Thymus (tissue), 11 donors: Measurements from ENCODE around the gene SCOC. TPM values are rescaled to one million over a fixed set of nuclear protein-coding genes. Genes with fewer than 3 reads are reported as not detected.
A peak's percentile ranks its signal among the peaks of the same experiment; 100 is the strongest.

ENCODE experiments used
- DNase-seq, 9 donors: peaks; one replicate each; pipeline ENCODE4 v3.0.0-alpha.2; 2013; ENCODE audit warnings: low spot score in 9 of 9, low read depth in 6 of 9, missing footprints in 1 of 9
- H3K27ac ChIP-seq, 2 donors: one replicate each; pipeline ENCODE4 v1.5.1; 2013; ENCODE audit warnings: control low read depth in 1 of 2, low read depth in 1 of 2, low read length in 1 of 2, mild to moderate bottlenecking in 1 of 2, moderate library complexity in 1 of 2
- H3K27me3 ChIP-seq, 2 donors: one replicate each; pipeline ENCODE4 v1.5.1; 2013; ENCODE audit warnings: low read length in 1 of 2; ENCODE audit not compliant: control insufficient read depth in 2 of 2, insufficient read depth in 1 of 2
- H3K36me3 ChIP-seq, 2 donors: one replicate each; pipeline ENCODE4 v1.5.1; 2013; ENCODE audit warnings: low read length in 1 of 2, mild to moderate bottlenecking in 1 of 2, moderate library complexity in 1 of 2; ENCODE audit not compliant: control insufficient read depth in 2 of 2, insufficient read depth in 2 of 2
- H3K4me1 ChIP-seq, 2 donors: one replicate each; pipeline ENCODE4 v1.5.1; 2013; ENCODE audit warnings: low read length in 2 of 2; ENCODE audit not compliant: control insufficient read depth in 2 of 2, insufficient read depth in 2 of 2
- H3K4me3 ChIP-seq, 2 donors: one replicate each; pipeline ENCODE4 v1.5.1; 2013; ENCODE audit warnings: low read length in 2 of 2, control low read depth in 1 of 2, mild to moderate bottlenecking in 1 of 2
- H3K9me3 ChIP-seq, 2 donors: one replicate each; pipeline ENCODE4 v1.5.1; 2013; ENCODE audit warnings: low read length in 1 of 2, mild to moderate bottlenecking in 1 of 2; ENCODE audit not compliant: control insufficient read depth in 2 of 2, insufficient read depth in 1 of 2
- WGBS: extraction: QIAGEN DNeasy Blood & Tissue Kit; methylation state at CpG from one replicate; pipeline ENCODE4 v1.1.7; 2013; 5-methylcytosine and 5-hydroxymethylcytosine counted together
- polyA plus RNA-seq: library from polyadenylated mRNA; stranded (reverse); fragments of 200-250 nt; gene quantifications from one replicate; pipeline ENCODE4 v1.2.3, GENCODE V29; 2013
- total RNA-seq: library from RNA; stranded (reverse); fragments of 120-200 nt; gene quantifications from one replicate; pipeline ENCODE4 v1.2.4, GENCODE V29; 2013
- donor health status: healthy.

The SCOC gene
- total and polyA plus RNA-seq, 2 donors: 28.0 to 80.0 TPM

- no peak for DNase-seq
- peaks cover 4 to 11% of the 10 kb centered on the region in 2 donors for H3K4me1 ChIP-seq
- 92% methylated on average over 1 of the region's 1 CpG for WGBS
- H3K27me3 ChIP-seq: no peaks in the 10 kb centered on the region
- no peaks in the 10 kb centered on the region for H3K36me3 ChIP-seq
- H3K27ac ChIP-seq: no peak overlapping the region
- no peaks in the 10 kb centered on the region for H3K9me3 ChIP-seq
- H3K4me3 ChIP-seq: no peak overlapping the region
These were observed 18.2 kb upstream of the SCOC start for GRCh38 chr4:140355288-140355687.

GRCh38 chr4:140357868-140358267 is 15.6 kb upstream of the SCOC start:
- H3K4me1 ChIP-seq: peaks cover 4 to 10% of the 10 kb centered on the region in 2 donors
- WGBS: 91% methylated on average over 3 of the region's 3 CpGs

GRCh38 chr4:140358281-140358680 is 15.2 kb upstream of the SCOC start:
- H3K4me3 ChIP-seq: no peak overlapping the region
- H3K27ac ChIP-seq: no peak overlapping the region
- H3K27me3 ChIP-seq: no peaks in the 10 kb centered on the region
- no peak for DNase-seq
- no peaks in the 10 kb centered on the region for H3K36me3 ChIP-seq
- peaks cover 4 to 6% of the 10 kb centered on the region in 2 donors for H3K4me1 ChIP-seq
- WGBS: 0% methylated on average over 1 of the region's 1 CpG
- no peaks in the 10 kb centered on the region for H3K9me3 ChIP-seq

More at GRCh38 chr4:140357868-140358267, 15.6 kb upstream of the SCOC start:
- no peak for DNase-seq
- Histone ChIP-seq H3K9me3 (no peaks in the 10 kb centered on the region), H3K36me3 (no peaks in the 10 kb centered on the region), H3K27me3 (no peaks in the 10 kb centered on the region), H3K27ac (no peak overlapping the region), H3K4me3 (no peak overlapping the region)

GRCh38 chr4:140359562-140360427 is 13.7 kb upstream of the SCOC start:
- H3K4me1 ChIP-seq: no peaks in the 10 kb centered on the region
- DNase-seq: peak; percentile 57 to 94 (median 85)
- H3K36me3 ChIP-seq: no peaks in the 10 kb centered on the region
- H3K27ac ChIP-seq: no peak overlapping the region
- no peaks in the 10 kb centered on the region for H3K27me3 ChIP-seq
- 49% methylated on average over 7 of the region's 7 CpGs for WGBS
- H3K9me3 ChIP-seq: no peaks in the 10 kb centered on the region
- no peak overlapping the region for H3K4me3 ChIP-seq

- H3K27ac ChIP-seq: no peak overlapping the region
- H3K27me3 ChIP-seq: no peaks in the 10 kb centered on the region
- H3K9me3 ChIP-seq: no peaks in the 10 kb centered on the region
- DNase-seq: no peak
- no peak overlapping the region for H3K4me3 ChIP-seq
- WGBS: 95% methylated on average over 4 of the region's 4 CpGs
- no peaks in the 10 kb centered on the region for H3K36me3 ChIP-seq
- no peaks in the 10 kb centered on the region for H3K4me1 ChIP-seq
These were observed 12.3 kb upstream of the SCOC start for GRCh38 chr4:140361099-140361498.

- no peak overlapping the region for H3K4me3 ChIP-seq
- no peaks in the 10 kb centered on the region for H3K27me3 ChIP-seq
- H3K27ac ChIP-seq: no peak overlapping the region
- no peak for DNase-seq
- 98% methylated on average over 3 of the region's 3 CpGs for WGBS
- H3K4me1 ChIP-seq: no peaks in the 10 kb centered on the region
- H3K36me3 ChIP-seq: no peaks in the 10 kb centered on the region
- no peaks in the 10 kb centered on the region for H3K9me3 ChIP-seq
These were observed 10.4 kb upstream of the SCOC start for GRCh38 chr4:140363051-140363450.

GRCh38 chr4:140363558-140363957 is 9.9 kb upstream of the SCOC start:
- Histone ChIP-seq H3K4me1 (no peaks in the 10 kb centered on the region), H3K27me3 (no peaks in the 10 kb centered on the region), H3K36me3 (no peaks in the 10 kb centered on the region), H3K4me3 (no peak overlapping the region), H3K9me3 (no peaks in the 10 kb centered on the region), H3K27ac (no peak overlapping the region)
- no peak for DNase-seq

- Histone ChIP-seq H3K36me3 (no peaks in the 10 kb centered on the region), H3K27me3 (no peaks in the 10 kb centered on the region), H3K9me3 (no peaks in the 10 kb centered on the region), H3K4me3 (no peak overlapping the region), H3K4me1 (no peaks in the 10 kb centered on the region), H3K27ac (no peak overlapping the region)
- 95% methylated on average over 2 of the region's 2 CpGs for WGBS
- no peak for DNase-seq
These were observed 5.7 kb upstream of the SCOC start for GRCh38 chr4:140367738-140368137.

- no peak for DNase-seq
- no peak overlapping the region for H3K27ac ChIP-seq
- 93% methylated on average over 3 of the region's 3 CpGs for WGBS
These were observed 4.8 kb upstream of the SCOC start for GRCh38 chr4:140368686-140369085.

More at GRCh38 chr4:140368686-140369085, 4.8 kb upstream of the SCOC start:
- Histone ChIP-seq H3K36me3 (no peaks in the 10 kb centered on the region), H3K9me3 (no peaks in the 10 kb centered on the region), H3K4me3 (no peak overlapping the region), H3K4me1 (no peaks in the 10 kb centered on the region), H3K27me3 (no peaks in the 10 kb centered on the region)
